Stomach (tissue), 4 donors: ENCODE results near the gene IP6K1.

ENCODE experiments used
- POLR2AphosphoS5 ChIP-seq, 3 donors: sonication (generic); formaldehyde crosslinking; IDR thresholded peaks; one replicate each; pipeline ENCODE4 v1.6.1; 2016; ENCODE audit warnings: antibody characterized with exemption in 3 of 3
- TF ChIP-seq, protein P1 (sequence below), 7 experiments: fragments of 450-650 bp in 4 of 7; fragments of 200-600 bp in 3 of 7; sonication (generic) in 3 of 7; IDR thresholded peaks; one replicate each; pipeline ENCODE4 v1.5.1; 2016 to 2019; ENCODE audit warnings: antibody characterized with exemption in 7 of 7, control low read depth in 2 of 7, mild to moderate bottlenecking in 1 of 7

DNA sequence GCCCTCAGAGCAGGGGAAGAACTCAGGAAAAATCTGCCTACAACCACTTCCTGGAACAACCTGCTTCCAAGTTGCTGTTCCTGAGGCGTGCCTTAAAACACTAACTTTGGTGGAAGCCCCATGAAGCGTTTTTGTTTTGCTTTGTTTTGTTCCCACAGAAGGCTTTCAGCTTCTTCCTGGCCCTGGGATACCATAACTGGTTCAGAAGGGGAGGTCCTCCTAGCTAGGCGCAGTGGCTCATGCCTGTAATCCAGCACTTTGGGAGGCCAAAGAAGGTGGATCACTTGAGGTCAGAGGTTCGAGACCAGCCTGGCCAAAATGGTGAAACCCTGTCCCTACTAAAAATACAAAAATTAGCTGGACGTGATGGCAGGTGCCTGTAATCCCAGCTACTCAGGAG is 1.2 kb upstream of the IP6K1 start:
- TF ChIP-seq, protein P1, sequence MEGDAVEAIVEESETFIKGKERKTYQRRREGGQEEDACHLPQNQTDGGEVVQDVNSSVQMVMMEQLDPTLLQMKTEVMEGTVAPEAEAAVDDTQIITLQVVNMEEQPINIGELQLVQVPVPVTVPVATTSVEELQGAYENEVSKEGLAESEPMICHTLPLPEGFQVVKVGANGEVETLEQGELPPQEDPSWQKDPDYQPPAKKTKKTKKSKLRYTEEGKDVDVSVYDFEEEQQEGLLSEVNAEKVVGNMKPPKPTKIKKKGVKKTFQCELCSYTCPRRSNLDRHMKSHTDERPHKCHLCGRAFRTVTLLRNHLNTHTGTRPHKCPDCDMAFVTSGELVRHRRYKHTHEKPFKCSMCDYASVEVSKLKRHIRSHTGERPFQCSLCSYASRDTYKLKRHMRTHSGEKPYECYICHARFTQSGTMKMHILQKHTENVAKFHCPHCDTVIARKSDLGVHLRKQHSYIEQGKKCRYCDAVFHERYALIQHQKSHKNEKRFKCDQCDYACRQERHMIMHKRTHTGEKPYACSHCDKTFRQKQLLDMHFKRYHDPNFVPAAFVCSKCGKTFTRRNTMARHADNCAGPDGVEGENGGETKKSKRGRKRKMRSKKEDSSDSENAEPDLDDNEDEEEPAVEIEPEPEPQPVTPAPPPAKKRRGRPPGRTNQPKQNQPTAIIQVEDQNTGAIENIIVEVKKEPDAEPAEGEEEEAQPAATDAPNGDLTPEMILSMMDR (IDR thresholded peaks at IDR 0.05): no peak
- no peak for TF ChIP-seq POLR2AphosphoS5 (IDR thresholded peaks at IDR 0.05)
